Suppressor macrophage treated with lipopolysaccharide for 4 hours (primary cell): ENCODE data around the gene C10orf95.

Source experiments
- DNase-seq: peaks from one replicate; pipeline ENCODE4 v3.0.0-alpha.2; 2020

C10orf95 gene

GRCh38 chr10:102413806-102414561 lies 37.4 kb downstream of the C10orf95 start:
- no peak for DNase-seq

GRCh38 chr10:102413053-102413705 lies 38.2 kb downstream of the C10orf95 start:
- DNase-seq, result no peak

GRCh38 chr10:102412293-102412692 lies 39.0 kb downstream of the C10orf95 start:
- DNase-seq, result no peak

DNA sequence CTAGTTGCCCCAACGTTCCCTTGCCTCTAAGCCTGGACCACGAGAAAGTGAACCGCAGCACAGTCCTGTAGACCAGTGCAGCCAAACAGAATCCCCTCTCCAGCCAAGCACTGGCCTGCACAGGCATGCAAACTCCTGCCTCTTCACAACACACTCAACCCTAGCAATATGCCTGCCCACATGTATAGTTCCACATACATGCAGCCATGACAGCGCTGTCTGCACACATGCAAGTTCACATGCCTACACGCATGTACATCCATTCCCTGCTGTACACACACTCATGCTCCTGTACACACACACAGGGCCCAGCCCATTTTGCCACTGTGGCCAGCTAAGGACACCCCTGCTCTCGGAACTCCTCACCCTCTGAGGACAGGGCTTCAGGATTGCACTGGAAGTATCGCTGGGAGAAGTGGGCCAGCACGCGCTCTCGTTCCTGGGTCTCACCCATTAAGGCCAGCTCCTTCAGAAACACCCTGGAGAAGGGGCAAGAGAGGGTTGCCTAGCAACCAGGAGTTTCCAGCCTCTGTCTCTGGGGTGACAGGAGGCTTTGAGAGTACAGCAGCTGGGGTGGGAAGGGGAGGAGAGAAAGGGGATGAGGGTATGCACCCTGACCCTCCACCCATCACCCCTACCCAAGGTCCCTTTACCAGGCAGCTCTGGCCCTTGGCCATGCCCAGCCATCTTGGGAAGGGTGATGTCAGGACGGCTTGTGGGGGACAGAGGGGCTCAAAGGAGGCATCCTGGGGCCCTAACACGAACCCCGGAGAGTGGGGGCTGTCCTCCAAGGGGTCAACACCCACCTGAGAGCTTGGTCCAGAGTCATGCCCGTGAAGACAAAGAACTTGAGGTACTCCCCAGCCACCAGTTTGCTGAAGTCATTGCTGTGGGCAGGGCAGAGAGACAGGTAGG lies 39.7 kb downstream of the C10orf95 start:
- no peak for DNase-seq

DNA sequence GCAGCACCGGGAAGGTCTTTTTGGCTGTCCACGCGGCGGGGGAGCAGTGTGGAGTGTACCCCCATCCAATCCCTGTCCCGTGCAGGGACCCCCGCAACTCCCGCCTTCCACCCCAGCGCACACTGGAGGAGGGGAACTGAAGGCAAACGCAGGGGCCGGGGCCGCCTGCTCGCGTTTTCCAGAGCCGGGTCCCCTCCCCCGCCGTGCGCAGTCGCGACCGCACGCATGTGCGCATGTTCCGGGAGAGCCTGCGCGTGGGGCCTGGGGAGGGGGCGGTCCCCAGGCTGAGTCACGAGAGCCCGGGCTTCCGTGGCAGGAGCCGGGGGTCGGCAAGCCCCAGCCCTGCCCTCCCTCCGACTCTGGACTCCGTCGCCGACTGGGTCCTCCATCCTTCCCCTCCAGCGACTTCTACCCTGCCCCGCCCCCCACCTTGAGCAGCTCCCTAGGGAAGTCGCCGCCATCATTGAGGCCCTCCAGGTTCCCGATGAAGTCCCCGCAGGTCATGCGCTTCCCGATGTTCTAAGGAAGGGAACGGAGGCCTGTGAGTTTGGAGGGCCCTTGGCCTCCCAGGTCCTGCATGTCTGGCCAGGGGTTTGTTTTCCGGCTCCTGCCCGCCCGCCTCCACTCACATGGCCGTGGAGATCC lies 40.8 kb downstream of the C10orf95 start:
- DNase-seq, result no peak

DNA sequence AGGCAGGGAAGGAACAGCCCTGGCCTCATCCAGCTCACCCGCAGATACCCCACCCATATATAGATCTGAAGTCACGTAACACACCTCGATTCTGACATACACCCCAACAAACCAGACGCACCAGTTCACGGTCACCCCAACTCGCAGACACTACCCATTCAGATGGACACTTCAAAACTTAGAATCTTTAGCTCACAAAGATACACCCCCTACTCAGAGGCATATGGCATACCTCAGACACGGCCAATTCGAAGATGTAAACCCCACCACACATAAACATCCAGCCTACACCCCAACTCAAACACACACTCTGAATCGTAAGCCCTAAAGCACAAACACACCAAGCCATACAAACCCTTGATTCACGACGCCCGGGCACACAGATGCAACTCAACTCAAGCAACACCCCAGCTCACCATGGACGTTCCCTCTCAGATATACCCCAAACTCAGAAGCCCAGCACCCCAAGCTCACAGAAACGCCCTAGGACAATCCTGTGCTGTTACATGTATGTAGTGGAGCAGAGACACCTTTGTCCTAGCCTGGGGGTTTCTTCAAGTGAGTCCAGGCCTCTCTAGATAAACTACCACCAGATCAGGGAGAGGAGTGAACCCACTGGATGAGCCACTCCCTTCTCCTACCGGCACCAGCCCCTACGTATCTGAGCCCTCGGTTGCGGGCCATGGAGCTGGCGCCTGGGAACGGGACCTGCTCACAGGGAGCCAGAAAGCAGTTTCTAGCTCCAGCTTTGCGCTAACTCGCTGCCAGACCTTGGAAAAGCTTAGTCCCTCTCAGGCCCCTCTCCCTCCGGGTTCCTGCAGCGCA lies 41.5 kb downstream of the C10orf95 start:
- DNase-seq, result no peak

GRCh38 chr10:102408728-102409603 lies 42.4 kb downstream of the C10orf95 start:
- DNase-seq, result peak; percentile 54

- peak; percentile 42 for DNase-seq
Observed at GRCh38 chr10:102408131-102408727, 43.1 kb downstream of the C10orf95 start.

DNA sequence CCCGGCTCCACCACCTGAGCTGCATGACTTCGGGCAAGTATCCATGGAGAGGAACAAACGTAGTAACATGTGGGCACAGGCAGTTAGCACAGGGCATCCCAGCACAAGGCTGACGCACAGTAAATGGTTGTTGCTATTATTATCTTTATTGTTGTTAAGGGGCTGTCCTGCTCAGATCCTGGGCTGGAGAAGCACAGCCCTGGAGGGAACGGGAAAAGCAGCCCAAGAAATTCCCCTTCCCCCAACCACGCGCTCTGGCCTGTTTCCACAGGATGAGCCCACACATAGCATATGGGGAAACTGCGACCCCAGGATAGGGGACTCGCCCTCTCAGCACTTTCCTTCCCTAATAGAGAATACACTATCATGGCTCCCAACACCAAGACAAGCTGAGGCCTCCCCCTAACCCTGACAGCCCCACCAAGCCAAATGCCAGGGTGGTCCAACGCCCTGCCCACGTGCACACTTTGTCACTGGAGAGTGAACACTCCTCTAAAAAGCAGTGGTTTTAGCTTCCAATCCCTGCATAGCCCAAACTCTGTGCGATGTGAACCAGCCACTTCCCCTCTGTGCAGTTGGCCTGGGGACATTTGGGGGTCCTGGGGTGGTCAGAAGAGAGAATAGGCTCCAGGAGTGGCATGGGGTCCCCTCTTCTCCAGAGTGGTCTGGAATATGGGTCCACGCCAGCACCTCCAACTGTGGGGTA lies 43.8 kb downstream of the C10orf95 start:
- DNase-seq, result no peak

GRCh38 chr10:102406815-102407214 lies 44.5 kb downstream of the C10orf95 start:
- no peak for DNase-seq

GRCh38 chr10:102405632-102406031 lies 45.7 kb downstream of the C10orf95 start:
- DNase-seq, result no peak

DNA sequence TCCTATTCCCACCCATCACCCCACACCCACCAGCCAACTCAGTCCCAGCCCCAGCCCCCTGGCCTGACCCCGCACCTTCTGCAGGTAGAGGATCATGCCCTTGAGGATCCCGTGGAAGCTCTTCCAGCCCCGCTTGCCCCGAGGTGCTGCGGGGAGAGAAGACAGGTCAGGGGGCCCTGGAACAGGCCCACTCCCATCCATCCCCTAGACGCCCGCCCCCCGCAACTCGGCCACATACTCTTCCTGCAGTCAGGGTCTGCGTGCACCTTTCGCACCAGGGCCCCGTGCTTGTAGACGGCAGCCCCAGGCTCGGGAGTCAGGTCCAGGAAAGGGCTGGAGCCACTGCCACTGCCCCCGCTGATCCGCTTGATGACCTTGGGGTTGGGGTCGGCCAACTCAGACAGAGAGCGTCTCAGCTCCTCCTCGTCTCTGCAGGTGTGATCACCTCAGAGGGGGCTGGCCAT lies 46.2 kb downstream of the C10orf95 start:
- no peak for DNase-seq

- DNase-seq, result no peak
Observed at GRCh38 chr10:102404361-102405107, 46.8 kb downstream of the C10orf95 start.

DNA sequence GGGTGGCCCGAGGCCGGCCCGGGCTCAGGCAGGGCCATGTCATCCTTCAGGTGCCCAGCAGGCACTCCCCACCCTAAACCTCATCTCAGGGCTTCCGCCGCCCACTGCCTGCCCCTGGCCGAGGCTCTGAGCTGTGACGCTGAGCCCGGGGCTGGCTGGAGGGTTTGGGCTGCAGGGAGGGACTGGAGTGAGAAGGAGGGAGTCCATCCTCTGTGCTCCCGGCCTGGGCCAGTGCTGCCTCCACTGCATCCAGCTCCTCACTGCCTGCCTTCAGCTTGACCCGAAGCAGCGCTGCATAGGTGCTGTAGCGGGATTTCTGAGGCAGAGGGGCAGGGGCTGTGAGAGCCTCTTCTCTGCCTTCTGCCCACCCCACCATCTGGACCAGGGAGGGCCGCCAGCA lies 48.2 kb downstream of the C10orf95 start:
- no peak for DNase-seq

- no peak for DNase-seq
Observed at GRCh38 chr10:102402512-102402896, 48.8 kb downstream of the C10orf95 start.

GRCh38 chr10:102401735-102402511 lies 49.4 kb downstream of the C10orf95 start:
- DNase-seq, result no peak

DNA sequence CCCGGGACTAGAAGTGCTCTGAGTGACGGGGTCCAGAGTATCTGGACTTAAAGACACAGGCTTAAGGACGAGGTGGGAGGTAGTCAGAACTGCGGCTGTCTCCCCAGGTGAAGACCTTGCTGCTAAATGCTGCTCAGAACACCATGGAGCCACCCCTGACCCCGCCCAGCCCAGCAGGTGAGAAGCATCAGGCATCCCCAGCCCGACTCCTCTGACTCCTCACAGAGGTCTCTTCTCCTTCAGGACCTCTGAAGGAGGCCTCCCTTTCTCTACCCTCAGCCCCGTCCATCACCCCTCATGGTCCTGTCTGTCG lies 50.0 kb downstream of the C10orf95 start:
- no peak for DNase-seq

DNA sequence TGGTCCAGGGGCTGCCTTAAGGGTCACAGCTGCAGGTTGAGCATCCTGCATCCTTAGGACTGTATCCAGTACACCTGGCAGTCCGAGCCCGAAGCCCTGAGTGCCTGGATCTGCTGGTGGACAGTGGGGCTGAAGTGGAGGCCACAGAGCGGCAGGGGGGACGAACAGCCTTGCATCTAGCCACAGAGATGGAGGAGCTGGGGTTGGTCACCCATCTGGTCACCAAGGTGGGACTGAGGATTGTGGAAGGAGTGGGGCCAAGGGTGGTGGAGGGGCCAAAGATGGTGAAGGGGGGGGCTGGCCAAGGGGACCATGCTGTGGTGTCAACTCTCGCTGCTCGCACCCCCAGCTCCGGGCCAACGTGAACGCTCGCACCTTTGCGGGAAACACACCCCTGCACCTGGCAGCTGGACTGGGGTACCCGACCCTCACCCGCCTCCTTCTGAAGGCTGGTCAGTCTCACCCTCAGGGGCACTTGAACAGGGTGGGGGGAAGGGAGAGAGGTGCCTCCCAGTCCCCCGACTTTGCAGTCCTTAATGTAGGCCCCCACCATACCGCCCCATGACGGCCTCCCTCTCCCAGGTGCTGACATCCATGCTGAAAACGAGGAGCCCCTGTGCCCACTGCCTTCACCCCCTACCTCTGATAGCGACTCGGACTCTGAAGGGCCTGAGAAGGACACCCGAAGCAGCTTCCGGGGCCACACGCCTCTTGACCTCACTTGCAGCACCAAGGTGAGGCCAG lies 50.6 kb downstream of the C10orf95 start:
- no peak for DNase-seq
